HL-60 (cell line): Measurements from ENCODE around the gene CPNE6.

Experiments
- DNase-seq, 2 experiments: peaks; one replicate each; pipeline ENCODE4 v3.0.0-alpha.2; 2010 to 2020; ENCODE audit warnings: low read depth in 1 of 2, low spot score in 1 of 2
- H3K27ac ChIP-seq: fragments of 250-450 bp; sonication (Bioruptor Pico); replicated peaks from 2 replicates; pipeline ENCODE4 v1.5.1; 2020; ENCODE audit warnings: mild to moderate bottlenecking, moderate library complexity
- H3K27me3 ChIP-seq: fragments of 250-450 bp; sonication (Bioruptor Pico); 2 replicates; pipeline ENCODE4 v1.5.1; 2021; ENCODE audit warnings: mild to moderate bottlenecking, moderate library complexity; ENCODE audit not compliant: insufficient read depth, poor library complexity, severe bottlenecking
- H3K4me3 ChIP-seq: replicated peaks from 2 replicates; pipeline ENCODE4 v1.5.1; 2011; ENCODE audit warnings: mild to moderate bottlenecking, control low read depth, low read length; ENCODE audit not compliant: insufficient read depth
- CTCF ChIP-seq: IDR thresholded peaks from one replicate; pipeline ENCODE4 v1.5.1; 2011; ENCODE audit warnings: low read length, control low read depth, inconsistent platforms; ENCODE audit not compliant: insufficient read depth
- GABPA ChIP-seq: IDR thresholded peaks from 2 replicates; pipeline ENCODE4 v1.6.1; 2012; ENCODE audit warnings: low read depth
- POLR2AphosphoS5 ChIP-seq: IDR thresholded peaks from 2 replicates; pipeline ENCODE4 v1.6.1; 2012; ENCODE audit warnings: low read depth
- SPI1 ChIP-seq: IDR thresholded peaks from 2 replicates; pipeline ENCODE4 v1.6.1; 2012; ENCODE audit warnings: low read depth, mild to moderate bottlenecking, borderline replicate concordance
- TF ChIP-seq, protein P1 (sequence below): IDR thresholded peaks from 2 replicates; pipeline ENCODE4 v1.6.1; 2012; ENCODE audit warnings: low read depth; ENCODE audit not compliant: insufficient replicate concordance

Gene CPNE6

DNA sequence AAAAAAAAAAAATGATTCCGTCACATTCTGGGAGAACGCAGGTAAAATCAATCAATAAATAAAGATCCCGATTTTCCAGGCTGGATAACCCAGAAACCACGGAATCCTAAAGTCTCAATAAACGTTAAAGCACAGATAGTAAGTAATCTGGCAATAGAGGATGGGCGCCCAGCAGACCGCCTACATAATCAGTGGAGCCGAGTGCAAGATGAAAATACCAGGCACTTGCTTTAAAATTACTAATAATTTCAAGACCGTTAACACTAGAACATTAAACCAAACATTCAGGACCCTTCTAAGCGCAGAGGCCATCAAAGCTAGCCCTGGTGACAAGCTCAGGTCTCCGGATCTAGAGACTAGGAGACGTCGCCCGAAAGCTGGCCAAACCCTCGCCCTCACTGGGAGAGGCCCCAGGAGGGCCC lies 42.0 kb downstream of the CPNE6 start:
- no peak for DNase-seq
- H3K27ac ChIP-seq = peak overlapping the region; percentile 97
- no peaks in the 10 kb centered on the region for H3K27me3 ChIP-seq
- H3K4me3 ChIP-seq = peak overlapping the region; percentile 65
- no peak for TF ChIP-seq SPI1
- TF ChIP-seq POLR2AphosphoS5 = no peak
- TF ChIP-seq CTCF = no peak
- TF ChIP-seq, protein P1, sequence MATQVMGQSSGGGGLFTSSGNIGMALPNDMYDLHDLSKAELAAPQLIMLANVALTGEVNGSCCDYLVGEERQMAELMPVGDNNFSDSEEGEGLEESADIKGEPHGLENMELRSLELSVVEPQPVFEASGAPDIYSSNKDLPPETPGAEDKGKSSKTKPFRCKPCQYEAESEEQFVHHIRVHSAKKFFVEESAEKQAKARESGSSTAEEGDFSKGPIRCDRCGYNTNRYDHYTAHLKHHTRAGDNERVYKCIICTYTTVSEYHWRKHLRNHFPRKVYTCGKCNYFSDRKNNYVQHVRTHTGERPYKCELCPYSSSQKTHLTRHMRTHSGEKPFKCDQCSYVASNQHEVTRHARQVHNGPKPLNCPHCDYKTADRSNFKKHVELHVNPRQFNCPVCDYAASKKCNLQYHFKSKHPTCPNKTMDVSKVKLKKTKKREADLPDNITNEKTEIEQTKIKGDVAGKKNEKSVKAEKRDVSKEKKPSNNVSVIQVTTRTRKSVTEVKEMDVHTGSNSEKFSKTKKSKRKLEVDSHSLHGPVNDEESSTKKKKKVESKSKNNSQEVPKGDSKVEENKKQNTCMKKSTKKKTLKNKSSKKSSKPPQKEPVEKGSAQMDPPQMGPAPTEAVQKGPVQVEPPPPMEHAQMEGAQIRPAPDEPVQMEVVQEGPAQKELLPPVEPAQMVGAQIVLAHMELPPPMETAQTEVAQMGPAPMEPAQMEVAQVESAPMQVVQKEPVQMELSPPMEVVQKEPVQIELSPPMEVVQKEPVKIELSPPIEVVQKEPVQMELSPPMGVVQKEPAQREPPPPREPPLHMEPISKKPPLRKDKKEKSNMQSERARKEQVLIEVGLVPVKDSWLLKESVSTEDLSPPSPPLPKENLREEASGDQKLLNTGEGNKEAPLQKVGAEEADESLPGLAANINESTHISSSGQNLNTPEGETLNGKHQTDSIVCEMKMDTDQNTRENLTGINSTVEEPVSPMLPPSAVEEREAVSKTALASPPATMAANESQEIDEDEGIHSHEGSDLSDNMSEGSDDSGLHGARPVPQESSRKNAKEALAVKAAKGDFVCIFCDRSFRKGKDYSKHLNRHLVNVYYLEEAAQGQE = no peak
- no peak for TF ChIP-seq GABPA

DNA sequence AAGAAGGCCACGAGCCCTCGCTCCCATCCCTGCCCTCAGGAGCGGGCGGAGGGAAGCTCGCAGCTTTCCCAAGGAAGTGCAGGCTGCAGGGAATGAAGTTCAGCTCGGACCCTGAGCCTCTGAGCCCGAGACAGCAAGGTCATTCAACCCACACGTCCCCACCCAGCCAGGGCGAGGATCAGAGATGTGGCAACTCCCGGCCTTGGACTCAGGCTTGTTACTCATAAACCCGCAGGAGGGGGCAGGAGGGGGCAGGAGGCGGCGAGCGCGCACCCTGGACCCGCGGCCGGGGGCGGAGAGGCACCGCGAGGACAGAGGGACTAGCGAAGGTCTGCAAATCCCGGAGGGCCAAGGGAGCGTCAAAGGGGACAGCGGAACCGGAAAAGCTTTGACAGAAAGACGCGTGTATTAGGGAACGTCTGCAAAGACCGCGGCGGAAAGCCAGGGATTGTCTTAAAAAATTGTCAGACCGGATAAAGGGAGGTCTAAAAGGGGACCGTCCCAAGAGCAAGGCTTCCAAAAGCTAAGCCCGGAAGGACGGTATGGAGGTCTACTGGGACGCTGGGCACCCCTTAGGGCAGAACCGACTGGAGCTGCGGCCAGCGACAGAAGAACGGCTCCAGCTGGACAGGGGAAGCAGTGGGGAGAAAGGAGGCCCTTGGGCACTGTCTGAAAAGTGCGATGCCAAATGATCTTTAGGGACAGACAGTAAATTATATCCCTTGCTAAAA lies 42.6 kb downstream of the CPNE6 start:
- Histone ChIP-seq H3K27ac (peak overlapping the region; percentile 97), H3K27me3 (no peaks in the 10 kb centered on the region), H3K4me3 (peak overlapping the region; percentile 65)
- peak; percentile 76; the same call in 1 of the 2 replicates for TF ChIP-seq POLR2AphosphoS5
- no peak for TF ChIP-seq CTCF
- TF ChIP-seq, protein P1 = peak; percentile 47
- TF ChIP-seq SPI1 = 0 out of 2 replicates have a peak, but pooled peaks have one; percentile 8
- TF ChIP-seq GABPA = peak; percentile 78
- DNase-seq = peak; percentile 79 to 93

GRCh38 chr14:24114532-24115421 lies 43.4 kb downstream of the CPNE6 start, which contains the start of the genes DCAF11 and NRL:
TSS of gene DCAF11 (plus strand) at chr14:24114777. CDS start at chr14:24115595, 818 bp downstream.
TSS of gene NRL (minus strand) at chr14:24114949. CDS start at chr14:24082848, 32,101 bp downstream.
- Histone ChIP-seq H3K4me3 (peak within 1 kb of the TSS; percentile 88), H3K27me3 (no peaks in the 10 kb centered on the region), H3K27ac (peak within 1 kb of the TSS; percentile 97)
- TF ChIP-seq CTCF (no peak), SPI1 (peak; percentile 26; the same call in 1 of the 2 replicates), GABPA (peak; percentile 19; the same call in 1 of the 2 replicates), POLR2AphosphoS5 (peak; percentile 72; the same call in 1 of the 2 replicates)
- DNase-seq = peak; percentile 99 to 100
